ENCODE data around the gene TIMM50. TPM values are rescaled to one million over a fixed set of nuclear protein-coding genes. Genes with fewer than 3 reads are reported as not detected.
A peak's percentile ranks its signal among the peaks of the same experiment; 100 is the strongest.

Gene TIMM50
- total RNA-seq, 1 donor from 2014 or later = 97.2 TPM

- peak overlapping the region; percentile 98 for H3K4me3 Mint-ChIP-seq (ENCODE audit: unreplicated experiment)
- H2AFZ ChIP-seq (ENCODE audit: low read depth, low read length) = peak overlapping the region; percentile 37
These were observed 52.4 kb downstream of the TIMM50 start for GRCh38 chr19:39533003-39533512.

GRCh38 chr19:39533791-39534190 lies 53.2 kb downstream of the TIMM50 start:
- Histone ChIP-seq H4K20me1 (ENCODE audit: insufficient read depth, low read length) (peaks cover 20% of the 10 kb centered on the region), H2AFZ (ENCODE audit: low read depth, low read length) (no peak overlapping the region), H3K79me2 (ENCODE audit: insufficient read depth, low read length) (peaks cover 30% of the 10 kb centered on the region), H3K36me3 (ENCODE audit: insufficient read depth, low read length) (no peaks in the 10 kb centered on the region), H3K9ac (ENCODE audit: low read length) (no peak overlapping the region), H3K27me3 (ENCODE audit: insufficient read depth, low read length) (no peaks in the 10 kb centered on the region), H3K4me3 (ENCODE audit: insufficient read depth, low read depth, low read length) (no peak overlapping the region), H3K4me2 (ENCODE audit: low read length) (no peak overlapping the region), H3K27ac (ENCODE audit: low read depth, low read length) (no peak overlapping the region), H3K9me3 (ENCODE audit: insufficient read depth, low read depth, low read length) (no peaks in the 10 kb centered on the region), H3K4me1 (ENCODE audit: insufficient read depth, low read length) (peaks cover 7% of the 10 kb centered on the region)
- DNase-seq (ENCODE audit: low read depth) (no peak), FAIRE-seq (no peak)
- Mint-ChIP-seq H3K4me1 (ENCODE audit: low read depth, unreplicated experiment) (peaks cover 11% of the 10 kb centered on the region), H3K27me3 (ENCODE audit: low read depth, unreplicated experiment) (peaks cover 3% of the 10 kb centered on the region), H3K36me3 (ENCODE audit: low read depth, unreplicated experiment) (peaks cover 2% of the 10 kb centered on the region), H3K9me3 (ENCODE audit: unreplicated experiment) (no peaks in the 10 kb centered on the region), H3K27ac (ENCODE audit: unreplicated experiment) (no peak overlapping the region), H3K4me3 (ENCODE audit: unreplicated experiment) (no peak overlapping the region)
- TF ChIP-seq, protein P1, sequence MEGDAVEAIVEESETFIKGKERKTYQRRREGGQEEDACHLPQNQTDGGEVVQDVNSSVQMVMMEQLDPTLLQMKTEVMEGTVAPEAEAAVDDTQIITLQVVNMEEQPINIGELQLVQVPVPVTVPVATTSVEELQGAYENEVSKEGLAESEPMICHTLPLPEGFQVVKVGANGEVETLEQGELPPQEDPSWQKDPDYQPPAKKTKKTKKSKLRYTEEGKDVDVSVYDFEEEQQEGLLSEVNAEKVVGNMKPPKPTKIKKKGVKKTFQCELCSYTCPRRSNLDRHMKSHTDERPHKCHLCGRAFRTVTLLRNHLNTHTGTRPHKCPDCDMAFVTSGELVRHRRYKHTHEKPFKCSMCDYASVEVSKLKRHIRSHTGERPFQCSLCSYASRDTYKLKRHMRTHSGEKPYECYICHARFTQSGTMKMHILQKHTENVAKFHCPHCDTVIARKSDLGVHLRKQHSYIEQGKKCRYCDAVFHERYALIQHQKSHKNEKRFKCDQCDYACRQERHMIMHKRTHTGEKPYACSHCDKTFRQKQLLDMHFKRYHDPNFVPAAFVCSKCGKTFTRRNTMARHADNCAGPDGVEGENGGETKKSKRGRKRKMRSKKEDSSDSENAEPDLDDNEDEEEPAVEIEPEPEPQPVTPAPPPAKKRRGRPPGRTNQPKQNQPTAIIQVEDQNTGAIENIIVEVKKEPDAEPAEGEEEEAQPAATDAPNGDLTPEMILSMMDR (IDR thresholded peaks at IDR 0.05; ENCODE audit: insufficient read depth, low read depth, low read length) = no peak
- no peak for TF ChIP-seq EZH2 (IDR thresholded peaks at IDR 0.05; ENCODE audit: insufficient read depth, low read length)

More at GRCh38 chr19:39533003-39533512, 52.4 kb downstream of the TIMM50 start:
- peaks cover 23% of the 10 kb centered on the region for H3K79me2 ChIP-seq (ENCODE audit: insufficient read depth, low read length)
- H3K9me3 ChIP-seq (ENCODE audit: insufficient read depth, low read depth, low read length) = no peaks in the 10 kb centered on the region
- Mint-ChIP-seq H3K27me3 (ENCODE audit: low read depth, unreplicated experiment) (peaks cover 3% of the 10 kb centered on the region), H3K9me3 (ENCODE audit: unreplicated experiment) (no peaks in the 10 kb centered on the region), H3K27ac (ENCODE audit: unreplicated experiment) (no peak overlapping the region), H3K36me3 (ENCODE audit: low read depth, unreplicated experiment) (peaks cover 2% of the 10 kb centered on the region), H3K4me1 (ENCODE audit: low read depth, unreplicated experiment) (peaks cover 6% of the 10 kb centered on the region)
- DNase-seq (ENCODE audit: low read depth) (no peak), FAIRE-seq (no peak)
- no peak for TF ChIP-seq EZH2 (IDR thresholded peaks at IDR 0.05; ENCODE audit: insufficient read depth, low read length)
- TF ChIP-seq, protein P1 (IDR thresholded peaks at IDR 0.05; ENCODE audit: insufficient read depth, low read depth, low read length) = no peak
- no peak overlapping the region for H3K27ac ChIP-seq (ENCODE audit: low read depth, low read length)
- no peak overlapping the region for H3K9ac ChIP-seq (ENCODE audit: low read length)
- no peaks in the 10 kb centered on the region for H3K36me3 ChIP-seq (ENCODE audit: insufficient read depth, low read length)
- no peaks in the 10 kb centered on the region for H3K4me1 ChIP-seq (ENCODE audit: insufficient read depth, low read length)
- H3K4me3 ChIP-seq (ENCODE audit: insufficient read depth, low read depth, low read length) = no peak overlapping the region
- H3K4me2 ChIP-seq (ENCODE audit: low read length) = peak overlapping the region; percentile 43
- no peaks in the 10 kb centered on the region for H3K27me3 ChIP-seq (ENCODE audit: insufficient read depth, low read length)
- H4K20me1 ChIP-seq (ENCODE audit: insufficient read depth, low read length) = peaks cover 13% of the 10 kb centered on the region

DNA sequence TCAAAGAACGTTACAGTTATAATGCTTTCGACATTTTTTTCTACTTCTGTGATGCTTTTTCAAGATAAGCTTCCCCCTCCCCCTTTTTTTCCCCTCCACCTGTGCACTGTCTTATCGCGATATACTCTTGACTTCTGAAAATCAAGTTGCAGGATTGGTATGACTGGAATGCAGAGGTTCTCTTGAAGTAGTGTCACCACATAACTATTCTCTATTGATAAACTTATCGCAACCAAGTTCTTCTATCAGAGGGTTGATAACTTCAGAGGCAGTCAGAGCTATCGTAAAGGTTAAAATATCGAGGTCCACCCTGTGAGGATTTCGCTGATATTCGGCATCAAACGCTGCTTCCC lies 58.5 kb downstream of the TIMM50 start:
- Mint-ChIP-seq H3K27ac (ENCODE audit: unreplicated experiment) (peak overlapping the region; percentile 97), H3K4me3 (ENCODE audit: unreplicated experiment) (peak overlapping the region; percentile 96), H3K4me1 (ENCODE audit: low read depth, unreplicated experiment) (peaks cover 4% of the 10 kb centered on the region), H3K36me3 (ENCODE audit: low read depth, unreplicated experiment) (no peaks in the 10 kb centered on the region), H3K27me3 (ENCODE audit: low read depth, unreplicated experiment) (peaks cover 2% of the 10 kb centered on the region), H3K9me3 (ENCODE audit: unreplicated experiment) (no peaks in the 10 kb centered on the region)
- H3K9ac ChIP-seq (ENCODE audit: low read length) = peak overlapping the region; percentile 96
- no peaks in the 10 kb centered on the region for H3K9me3 ChIP-seq (ENCODE audit: insufficient read depth, low read depth, low read length)
- peaks cover 13% of the 10 kb centered on the region for H4K20me1 ChIP-seq (ENCODE audit: insufficient read depth, low read length)
- TF ChIP-seq EZH2 (IDR thresholded peaks at IDR 0.05; ENCODE audit: insufficient read depth, low read length) = no peak
- TF ChIP-seq, protein P1 (IDR thresholded peaks at IDR 0.05; ENCODE audit: insufficient read depth, low read depth, low read length) = no peak
- H3K36me3 ChIP-seq (ENCODE audit: insufficient read depth, low read length) = no peaks in the 10 kb centered on the region
- DNase-seq (ENCODE audit: low read depth) (peak; percentile 63), FAIRE-seq (no peak)
- peak overlapping the region; percentile 89 for H3K4me3 ChIP-seq (ENCODE audit: insufficient read depth, low read depth, low read length)
- H3K4me2 ChIP-seq (ENCODE audit: low read length) = peak overlapping the region; percentile 95
- no peaks in the 10 kb centered on the region for H3K27me3 ChIP-seq (ENCODE audit: insufficient read depth, low read length)
- H3K4me1 ChIP-seq (ENCODE audit: insufficient read depth, low read length) = peaks cover 14% of the 10 kb centered on the region
- H3K79me2 ChIP-seq (ENCODE audit: insufficient read depth, low read length) = peaks cover 21% of the 10 kb centered on the region
- H3K27ac ChIP-seq (ENCODE audit: low read depth, low read length) = peak overlapping the region; percentile 92
- peak overlapping the region; percentile 90 for H2AFZ ChIP-seq (ENCODE audit: low read depth, low read length)

Data from astrocyte (in vitro differentiated cells and primary cell).